Caco-2 (cell line): ENCODE data around the gene ABCB11. TPM values are rescaled to one million over a fixed set of nuclear protein-coding genes. Genes with fewer than 3 reads are reported as not detected.

ENCODE experiments used
- BruUV-seq: library from RNA; stranded (reverse); fragments of 400-500 nt; replicated peaks from 2 replicates; lab custom pipeline; 2021; lab: Mats Ljungman, UMichigan
- CTCF ChIA-PET: fragments of 300-600 bp; sonication (Branson Sonifier 250); formaldehyde crosslinking; loops from one replicate; lab custom pipeline; 2022; ENCODE audit warnings: antibody characterized with exemption; lab: Charles Lee
- POLR2A ChIA-PET: fragments of 300-600 bp; sonication (Branson Sonifier 250); formaldehyde crosslinking; loops from one replicate; lab custom pipeline; 2022; ENCODE audit warnings: antibody characterized with exemption; lab: Charles Lee
- DNase-seq, 2 experiments: peaks; one replicate each; pipeline versions ENCODE4 v3.0.0 to v3.0.0-alpha.2; 2020 to 2022
- H3K27me3 ChIP-seq: replicated peaks from 2 replicates; pipeline ENCODE4 v1.6.0; 2011; ENCODE audit warnings: low read length; ENCODE audit not compliant: control insufficient read depth, insufficient read depth
- H3K36me3 ChIP-seq: 2 replicates; pipeline ENCODE4 v1.5.1; 2011; ENCODE audit warnings: low read length; ENCODE audit not compliant: control insufficient read depth, insufficient read depth
- H3K4me1 ChIP-seq: fragments of 250-450 bp; sonication (Bioruptor Pico); 2 replicates; pipeline ENCODE4 v1.5.1; 2020; ENCODE audit warnings: mild to moderate bottlenecking
- H3K4me3 ChIP-seq: 2 replicates; pipeline ENCODE4 v1.5.1; 2011; ENCODE audit warnings: low read depth, mild to moderate bottlenecking, control low read depth, low read length
- H3K9me3 ChIP-seq: fragments of 250-450 bp; sonication (Bioruptor Pico); 2 replicates; pipeline ENCODE4 v1.5.1; 2020; ENCODE audit warnings: mild to moderate bottlenecking, moderate library complexity
- H3K27ac Mint-ChIP-seq: one replicate; pipeline ENCODE4 v1.8.0; 2022; ENCODE audit warnings: mixed read lengths; ENCODE audit not compliant: unreplicated experiment
- H3K27me3 Mint-ChIP-seq: one replicate; pipeline ENCODE4 v1.8.0; 2022; ENCODE audit warnings: mixed read lengths; ENCODE audit not compliant: insufficient read depth, unreplicated experiment
- H3K36me3 Mint-ChIP-seq: one replicate; pipeline ENCODE4 v1.8.0; 2022; ENCODE audit warnings: mild to moderate bottlenecking, mixed read lengths; ENCODE audit not compliant: insufficient read depth, unreplicated experiment
- H3K4me1 Mint-ChIP-seq: one replicate; pipeline ENCODE4 v1.8.0; 2022; ENCODE audit warnings: low read depth, mixed read lengths; ENCODE audit not compliant: unreplicated experiment
- H3K4me3 Mint-ChIP-seq: one replicate; pipeline ENCODE4 v1.8.0; 2022; ENCODE audit warnings: mild to moderate bottlenecking, moderate library complexity, mixed read lengths; ENCODE audit not compliant: unreplicated experiment
- H3K9me3 Mint-ChIP-seq: one replicate; pipeline ENCODE4 v1.8.0; 2022; ENCODE audit warnings: mixed read lengths; ENCODE audit not compliant: unreplicated experiment
- CTCF ChIP-seq, 2 experiments: fragments of 200-600 bp in 1 of 2; IDR thresholded peaks; 1 replicate in 1 of 2; 2 replicates in 1 of 2; pipeline versions ENCODE4 v1.5.1 to v1.8.0; 2011 to 2022; ENCODE audit warnings: antibody characterized with exemption in 1 of 2, control low read depth in 1 of 2, inconsistent platforms in 1 of 2, low read depth in 1 of 2, low read length in 1 of 2, mild to moderate bottlenecking in 1 of 2, moderate library complexity in 1 of 2; ENCODE audit not compliant: insufficient read depth in 1 of 2, severe bottlenecking in 1 of 2, unreplicated experiment in 1 of 2
- intact Hi-C: fragments of 100-400 bp; cut with micrococcal nuclease; formaldehyde crosslinking; loops from one replicate; pipeline ENCODE4 v1.10.0; 2022; ENCODE audit not compliant: unreplicated experiment
- total RNA-seq: library from RNA; stranded (reverse); gene quantifications from 2 replicates; pipeline ENCODE4 v1.2.3, GENCODE V29; 2022

The ABCB11 gene
- total RNA-seq, 1 experiment from 2014 or later: not detected

GRCh38 chr2:169029341-169029740 lies 1.8 kb downstream of the ABCB11 start:
- BruUV-seq: no TSS peak
- H3K36me3 ChIP-seq: no peaks in the 10 kb centered on the region

DNA sequence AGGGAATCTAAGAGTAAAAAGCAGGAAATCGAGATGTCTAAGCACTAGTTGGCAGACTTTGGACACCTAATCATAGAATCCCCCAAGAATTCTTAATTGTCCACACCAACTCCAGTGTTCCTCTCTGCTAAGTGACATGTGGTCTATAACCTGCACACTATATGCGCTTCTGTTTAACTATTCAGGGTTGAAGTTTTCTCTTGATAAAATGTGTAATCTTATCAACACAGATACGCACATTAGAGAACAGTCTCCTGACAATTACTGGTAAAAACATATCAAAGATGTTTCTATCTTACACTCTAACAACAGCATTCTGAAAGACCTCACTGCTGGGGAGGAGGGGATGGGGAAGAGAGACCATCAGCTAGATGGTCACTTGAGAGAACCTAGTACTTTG lies 3.9 kb downstream of the ABCB11 start:
- no peaks in the 10 kb centered on the region for H3K4me1 ChIP-seq
- intact Hi-C loops: no loop called here
- Mint-ChIP-seq H3K27me3 (no peaks in the 10 kb centered on the region), H3K9me3 (no peaks in the 10 kb centered on the region), H3K4me1 (no peaks in the 10 kb centered on the region), H3K4me3 (no peak overlapping the region), H3K27ac (no peak overlapping the region), H3K36me3 (no peaks in the 10 kb centered on the region)
- DNase-seq: no peak
- no peak overlapping the region for H3K4me3 ChIP-seq
- no peaks in the 10 kb centered on the region for H3K9me3 ChIP-seq
- H3K27me3 ChIP-seq: no peaks in the 10 kb centered on the region
- ChIA-PET POLR2A (no interaction called here), CTCF (no interaction called here)
- no TSS peak for BruUV-seq
- H3K36me3 ChIP-seq: no peaks in the 10 kb centered on the region
- no peak for TF ChIP-seq CTCF (IDR thresholded peaks at IDR 0.05; ENCODE audit: insufficient read depth in 1 of 2, low read depth in 1 of 2, low read length in 1 of 2, severe bottlenecking in 1 of 2, unreplicated experiment in 1 of 2)

More at GRCh38 chr2:169029341-169029740, 1.8 kb downstream of the ABCB11 start:
- ChIA-PET CTCF (no interaction called here), POLR2A (no interaction called here)
- H3K27ac Mint-ChIP-seq: no peak overlapping the region
- H3K4me3 Mint-ChIP-seq: no peak overlapping the region
- intact Hi-C loops: no loop called here
- DNase-seq: no peak
- Histone ChIP-seq H3K9me3 (no peaks in the 10 kb centered on the region), H3K4me1 (no peaks in the 10 kb centered on the region), H3K27me3 (no peaks in the 10 kb centered on the region), H3K4me3 (no peak overlapping the region)
- no peaks in the 10 kb centered on the region for H3K4me1 Mint-ChIP-seq
- H3K27me3 Mint-ChIP-seq: no peaks in the 10 kb centered on the region
- no peaks in the 10 kb centered on the region for H3K36me3 Mint-ChIP-seq
- H3K9me3 Mint-ChIP-seq: no peaks in the 10 kb centered on the region
- no peak for TF ChIP-seq CTCF (IDR thresholded peaks at IDR 0.05; ENCODE audit: insufficient read depth in 1 of 2, low read depth in 1 of 2, low read length in 1 of 2, severe bottlenecking in 1 of 2, unreplicated experiment in 1 of 2)

GRCh38 chr2:169026056-169026455 lies 5.1 kb downstream of the ABCB11 start:
- no peak for TF ChIP-seq CTCF (IDR thresholded peaks at IDR 0.05; ENCODE audit: insufficient read depth in 1 of 2, low read depth in 1 of 2, low read length in 1 of 2, severe bottlenecking in 1 of 2, unreplicated experiment in 1 of 2)
- CTCF ChIA-PET: no interaction called here

More at GRCh38 chr2:169026056-169026455, 5.1 kb downstream of the ABCB11 start:
- Mint-ChIP-seq H3K27ac (no peak overlapping the region), H3K4me1 (no peaks in the 10 kb centered on the region), H3K36me3 (no peaks in the 10 kb centered on the region), H3K27me3 (no peaks in the 10 kb centered on the region), H3K9me3 (no peaks in the 10 kb centered on the region), H3K4me3 (no peak overlapping the region)
- H3K36me3 ChIP-seq: no peaks in the 10 kb centered on the region
- no peaks in the 10 kb centered on the region for H3K27me3 ChIP-seq
- no peak for DNase-seq
- H3K4me3 ChIP-seq: no peak overlapping the region
- BruUV-seq: no TSS peak
- intact Hi-C loops: no loop called here
- no peaks in the 10 kb centered on the region for H3K4me1 ChIP-seq
- POLR2A ChIA-PET: no interaction called here
- no peaks in the 10 kb centered on the region for H3K9me3 ChIP-seq
